Erythroblast (primary cell): ENCODE measurements around the gene GBX1.

Source experiments
- GATA1 ChIP-seq: IDR thresholded peaks from 2 replicates; pipeline ENCODE4 v1.6.1; 2011; ENCODE audit warnings: low read depth, mild to moderate bottlenecking, control low read depth, low read length, moderate library complexity
- POLR2A ChIP-seq: IDR thresholded peaks from 2 replicates; pipeline ENCODE4 v1.6.1; 2011; ENCODE audit warnings: mild to moderate bottlenecking, low read length

DNA sequence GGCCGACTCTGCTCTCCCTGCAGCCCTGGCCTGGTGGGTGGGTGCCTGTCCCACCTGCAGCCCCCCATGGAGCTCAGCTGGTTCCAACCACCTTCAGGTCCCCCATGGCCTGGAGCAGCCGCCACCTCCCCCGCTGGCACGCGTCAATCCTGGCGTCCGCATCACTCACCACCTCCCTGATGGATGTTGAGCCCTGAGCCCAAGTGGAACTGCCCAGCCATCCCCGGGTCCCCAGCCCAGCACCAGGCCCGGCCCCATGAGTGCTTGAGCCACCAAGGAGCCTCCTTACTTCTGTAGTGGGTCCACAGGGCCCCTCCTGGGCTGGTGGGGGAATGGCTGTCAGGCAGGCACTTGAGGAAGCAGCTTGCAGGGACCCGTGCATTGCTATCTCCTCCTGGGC is 66.6 kb downstream of the GBX1 start:
- TF ChIP-seq POLR2A (no peak), GATA1 (no peak)
